Natural killer cell (primary cell): ENCODE measurements around the gene EFNB2. TPM values are rescaled to one million over a fixed set of nuclear protein-coding genes. Genes with fewer than 3 reads are reported as not detected.

ENCODE experiments used
- ATAC-seq, 3 donors: fragments of 150-1000 bp in 2 of 3; fragments of 200-7000 bp in 1 of 3; cut with Tn5 transposase; 1 replicate in 1 of 3; 2 replicates in 2 of 3; pipeline ENCODE4 v1.10.0; 2021; ENCODE audit warnings: mild to moderate bottlenecking in 2 of 3, moderate library complexity in 2 of 3
- DNase-seq, 2 donors: peaks; one replicate each; pipeline versions ENCODE4 v3.0.0 to v3.0.0-alpha.2; 2013 to 2021; ENCODE audit warnings: mixed read lengths in 1 of 2
- H3K27ac ChIP-seq: one replicate; pipeline ENCODE4 v1.5.1; 2013; ENCODE audit warnings: mild to moderate bottlenecking, low read length
- H3K27me3 ChIP-seq: one replicate; pipeline ENCODE4 v1.6.1; 2013; ENCODE audit warnings: low read length; ENCODE audit not compliant: control insufficient read depth, insufficient read depth
- H3K36me3 ChIP-seq: one replicate; pipeline ENCODE4 v1.6.1; 2013; ENCODE audit warnings: low read length; ENCODE audit not compliant: control insufficient read depth, insufficient read depth
- H3K4me1 ChIP-seq: one replicate; pipeline ENCODE4 v1.6.1; 2013; ENCODE audit warnings: low read length; ENCODE audit not compliant: control insufficient read depth, insufficient read depth
- H3K4me3 ChIP-seq: one replicate; pipeline ENCODE4 v1.5.1; 2013; ENCODE audit warnings: low read length
- H3K9me3 ChIP-seq: one replicate; pipeline ENCODE4 v1.6.1; 2013; ENCODE audit warnings: low read length; ENCODE audit not compliant: control insufficient read depth, insufficient read depth
- H3K27ac Mint-ChIP-seq, 2 donors: one replicate each; pipeline ENCODE4 v1.8.0; 2022; ENCODE audit warnings: mild to moderate bottlenecking in 2 of 2, mixed read lengths in 2 of 2, moderate library complexity in 1 of 2
- H3K27me3 Mint-ChIP-seq, 2 donors: one replicate each; pipeline ENCODE4 v1.8.0; 2022; ENCODE audit warnings: low read depth in 2 of 2, mixed read lengths in 2 of 2
- H3K36me3 Mint-ChIP-seq: one replicate; pipeline ENCODE4 v1.8.0; 2022; ENCODE audit warnings: mixed read lengths
- H3K4me1 Mint-ChIP-seq, 2 donors: one replicate each; pipeline ENCODE4 v1.8.0; 2022; ENCODE audit warnings: mixed read lengths in 2 of 2
- H3K4me3 Mint-ChIP-seq: one replicate; pipeline ENCODE4 v1.8.0; 2022; ENCODE audit warnings: mild to moderate bottlenecking, moderate library complexity, mixed read lengths
- H3K9me3 Mint-ChIP-seq, 2 donors: one replicate each; pipeline ENCODE4 v1.8.0; 2022; ENCODE audit warnings: mixed read lengths in 2 of 2
- CTCF ChIP-seq: fragments of 200-600 bp; IDR thresholded peaks from one replicate; pipeline ENCODE4 v1.8.0; 2022; ENCODE audit warnings: antibody characterized with exemption
- WGBS: methylation state at CpG from one replicate; pipeline ENCODE4 v1.1.7; 2013; ENCODE audit warnings: missing lambda C conversion rate; ENCODE audit not compliant: insufficient coverage; 5-methylcytosine and 5-hydroxymethylcytosine counted together
- intact Hi-C: fragments of 100-400 bp; cut with micrococcal nuclease; formaldehyde crosslinking; loops from one replicate; pipeline ENCODE4 v1.14.2; 2022
- total RNA-seq, 4 donors: library from RNA; stranded (reverse); fragments of 120-200 nt in 1 of 4; gene quantifications; one replicate each; pipeline versions ENCODE4 v1.2.3 to v1.2.4, GENCODE V29; 2013 to 2022

Gene EFNB2
- total RNA-seq, 3 donors from 2014 or later (not counting 1 experiment from before 2014, with no cell fraction given), result 0.16 to 0.33 (median 0.33) TPM

- H3K27me3 ChIP-seq, result no peaks in the 10 kb centered on the region
- H3K27ac Mint-ChIP-seq, result no peak overlapping the region
- H3K36me3 Mint-ChIP-seq, result no peaks in the 10 kb centered on the region
- intact Hi-C loops, result no loop called here
- peaks cover under 1 to 2% of the 10 kb centered on the region in 2 donors for H3K27me3 Mint-ChIP-seq
- no peaks in the 10 kb centered on the region for H3K9me3 Mint-ChIP-seq
- no peaks in the 10 kb centered on the region for H3K4me1 Mint-ChIP-seq
- no peak overlapping the region for H3K27ac ChIP-seq
- H3K36me3 ChIP-seq, result no peaks in the 10 kb centered on the region
- H3K4me1 ChIP-seq, result no peaks in the 10 kb centered on the region
- WGBS, result 56% methylated on average over 4 of the region's 4 CpGs
- ATAC-seq (no peak), DNase-seq (no peak)
- no peaks in the 10 kb centered on the region for H3K9me3 ChIP-seq
- H3K4me3 Mint-ChIP-seq, result no peak overlapping the region
- TF ChIP-seq CTCF, result no peak
- H3K4me3 ChIP-seq, result no peak overlapping the region
Observed at GRCh38 chr13:106464076-106464475, 71.4 kb downstream of the EFNB2 start.

GRCh38 chr13:106462710-106463109, 72.8 kb downstream of the EFNB2 start:
- Histone ChIP-seq H3K9me3 (no peaks in the 10 kb centered on the region), H3K27ac (no peak overlapping the region), H3K36me3 (no peaks in the 10 kb centered on the region), H3K27me3 (no peaks in the 10 kb centered on the region), H3K4me3 (no peak overlapping the region), H3K4me1 (no peaks in the 10 kb centered on the region)
- H3K36me3 Mint-ChIP-seq, result no peaks in the 10 kb centered on the region
- TF ChIP-seq CTCF, result no peak
- no peak overlapping the region for H3K27ac Mint-ChIP-seq
- no peaks in the 10 kb centered on the region for H3K4me1 Mint-ChIP-seq
- no peak overlapping the region for H3K4me3 Mint-ChIP-seq
- ATAC-seq (no peak), DNase-seq (no peak)
- peaks cover 2 to 6% of the 10 kb centered on the region in 2 donors for H3K27me3 Mint-ChIP-seq
- H3K9me3 Mint-ChIP-seq, result no peaks in the 10 kb centered on the region
- intact Hi-C loops, result no loop called here
- 90% methylated on average over 3 of the region's 3 CpGs for WGBS

- intact Hi-C loops, result no loop called here
Observed at GRCh38 chr13:106455777-106456176, 79.7 kb downstream of the EFNB2 start.

More at GRCh38 chr13:106455777-106456176, 79.7 kb downstream of the EFNB2 start:
- H3K9me3 ChIP-seq, result no peaks in the 10 kb centered on the region
- 70% methylated on average over 2 of the region's 3 CpGs for WGBS
- Mint-ChIP-seq H3K36me3 (no peaks in the 10 kb centered on the region), H3K9me3 (no peaks in the 10 kb centered on the region), H3K27ac (no peak overlapping the region), H3K4me3 (no peak overlapping the region), H3K4me1 (no peaks in the 10 kb centered on the region), H3K27me3 (peaks cover 6 to 10% of the 10 kb centered on the region in 2 donors)
- no peaks in the 10 kb centered on the region for H3K4me1 ChIP-seq
- H3K27ac ChIP-seq, result no peak overlapping the region
- H3K36me3 ChIP-seq, result no peaks in the 10 kb centered on the region
- TF ChIP-seq CTCF, result no peak
- no peak overlapping the region for H3K4me3 ChIP-seq
- H3K27me3 ChIP-seq, result no peaks in the 10 kb centered on the region
- DNase-seq, result no peak
- no peak for ATAC-seq
